HG02840 (cell line): ENCODE results near the gene TTC28.

Source experiments
- ATAC-seq: cut with Tn5 transposase; IDR thresholded peaks from one replicate; pipeline ENCODE4 v1.9.1; 2021; ENCODE audit warnings: mild to moderate bottlenecking, moderate library complexity, moderate number of reproducible peaks; ENCODE audit not compliant: unreplicated experiment, low FRiP score

TTC28 gene

GRCh38 chr22:28418008-28418407 lies 261.6 kb downstream of the TTC28 start:
- ATAC-seq = no peak

DNA sequence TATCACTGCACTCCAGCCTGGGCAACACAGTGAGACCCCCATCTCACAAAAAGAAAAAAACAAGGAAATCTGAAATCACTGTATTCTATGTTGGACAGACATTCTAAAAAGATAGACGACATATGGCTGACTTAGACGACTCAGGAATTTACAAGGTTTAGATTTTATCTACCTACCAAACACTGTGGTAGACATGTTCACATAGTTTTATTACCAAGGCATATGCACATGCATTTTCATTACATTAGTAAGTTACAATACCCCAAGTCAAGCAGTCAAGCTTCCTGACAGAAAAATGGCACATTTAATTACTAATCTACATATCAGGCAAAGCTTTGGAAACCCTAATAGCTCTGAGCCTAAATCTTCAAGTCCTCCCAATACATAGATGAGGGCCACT lies 262.2 kb downstream of the TTC28 start:
- ATAC-seq = no peak

DNA sequence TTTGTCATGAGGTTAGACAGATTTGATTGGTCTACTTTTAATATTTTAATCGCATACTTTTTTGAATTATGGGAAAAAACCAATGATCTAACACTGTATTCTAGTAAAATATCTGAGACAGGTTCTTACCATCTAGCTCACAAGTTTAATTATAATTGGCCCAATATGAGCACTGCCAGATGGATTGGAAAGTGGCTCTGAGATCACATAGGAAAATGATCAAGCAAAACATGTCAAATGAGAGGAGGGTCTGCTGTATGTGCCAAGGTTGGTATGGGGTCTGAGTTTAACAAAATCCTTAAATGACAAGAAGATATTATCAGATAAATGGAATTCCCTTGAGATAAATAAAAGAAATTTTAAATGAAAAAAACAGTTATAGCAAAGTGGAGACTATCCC lies 264.7 kb downstream of the TTC28 start:
- no peak for ATAC-seq

GRCh38 chr22:28413612-28414399 lies 265.8 kb downstream of the TTC28 start:
- ATAC-seq = no peak

GRCh38 chr22:28412109-28412508 lies 267.5 kb downstream of the TTC28 start:
- no peak for ATAC-seq

DNA sequence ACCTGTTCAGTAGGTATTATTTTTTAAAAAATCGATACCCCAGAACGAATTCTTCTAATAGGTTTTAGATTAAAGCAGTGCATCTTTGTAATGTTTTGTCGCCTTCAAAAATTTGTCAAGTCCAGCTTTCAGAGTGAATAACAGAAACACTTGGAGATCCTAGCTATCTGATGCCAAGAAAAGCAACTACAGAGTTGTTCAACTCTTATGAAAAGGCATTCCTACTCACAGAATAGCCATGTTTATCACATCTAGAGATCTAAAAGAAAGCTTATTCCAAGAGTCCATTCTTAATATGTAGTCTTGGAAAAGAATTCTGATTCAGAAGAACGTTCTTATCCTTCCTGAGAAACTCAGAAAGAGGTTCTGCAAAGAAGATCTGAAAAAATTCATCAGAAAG lies 268.5 kb downstream of the TTC28 start:
- no peak for ATAC-seq

GRCh38 chr22:28410050-28410816 lies 269.4 kb downstream of the TTC28 start:
- no peak for ATAC-seq

DNA sequence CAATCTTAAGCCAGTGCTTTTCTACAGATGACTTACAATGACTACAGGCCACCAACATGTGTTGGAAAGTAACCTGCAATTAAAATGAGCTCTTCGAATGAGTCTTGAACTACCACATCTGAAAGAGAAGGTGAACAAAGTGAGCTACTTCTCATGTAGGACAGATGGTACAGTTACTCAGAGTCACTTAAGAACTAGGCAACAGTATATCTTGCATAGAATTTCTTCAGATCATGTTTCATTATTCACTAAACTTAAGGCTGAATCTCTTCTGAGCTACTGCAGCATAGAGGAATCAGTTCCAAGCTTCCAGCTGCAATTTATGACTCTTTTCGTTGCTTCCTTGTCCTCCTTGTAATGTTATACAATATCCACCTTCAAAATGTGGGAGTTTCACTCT lies 270.9 kb downstream of the TTC28 start:
- no peak for ATAC-seq

GRCh38 chr22:28407645-28408044 lies 272.0 kb downstream of the TTC28 start:
- ATAC-seq = no peak

DNA sequence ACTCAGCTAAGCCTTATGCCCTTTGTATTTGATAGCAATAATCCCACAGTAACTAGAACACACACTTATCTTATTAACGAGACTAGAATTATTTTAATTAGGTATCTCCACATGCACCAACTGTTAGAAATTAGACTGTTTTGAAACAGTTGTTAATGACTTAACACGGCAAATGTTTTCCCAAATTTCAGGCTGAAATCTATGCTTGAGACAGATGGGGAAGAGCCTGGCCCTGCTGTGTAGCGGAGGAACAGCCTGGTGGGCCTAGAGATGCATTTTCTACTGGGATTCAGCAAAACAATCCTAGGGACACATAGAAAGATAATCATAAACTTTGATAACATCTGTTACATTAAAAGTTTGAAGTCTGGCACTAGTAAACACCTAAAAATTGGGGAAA lies 273.4 kb downstream of the TTC28 start:
- ATAC-seq = no peak

GRCh38 chr22:28405588-28405987 lies 274.1 kb downstream of the TTC28 start:
- no peak for ATAC-seq

- ATAC-seq = no peak
Observed at GRCh38 chr22:28402539-28402938, 277.1 kb downstream of the TTC28 start.

DNA sequence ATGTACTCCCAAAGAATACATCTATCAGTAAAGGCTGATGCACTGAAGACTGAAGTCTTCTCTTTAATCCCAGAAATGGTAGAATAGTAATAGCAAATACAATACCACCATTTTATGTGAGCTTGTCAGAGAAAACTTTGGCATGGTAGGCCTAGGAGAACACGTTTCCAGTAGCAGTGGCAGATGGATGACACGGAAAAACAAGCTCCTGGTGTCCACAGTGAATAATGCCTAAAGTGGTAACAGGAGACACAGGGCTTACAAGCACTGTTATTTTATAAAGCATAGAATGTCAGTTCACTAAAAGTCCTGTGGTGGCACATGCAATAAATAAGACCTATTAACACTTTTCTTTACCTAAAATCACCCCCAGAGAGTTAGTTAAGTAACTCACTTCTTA lies 277.6 kb downstream of the TTC28 start:
- no peak for ATAC-seq

DNA sequence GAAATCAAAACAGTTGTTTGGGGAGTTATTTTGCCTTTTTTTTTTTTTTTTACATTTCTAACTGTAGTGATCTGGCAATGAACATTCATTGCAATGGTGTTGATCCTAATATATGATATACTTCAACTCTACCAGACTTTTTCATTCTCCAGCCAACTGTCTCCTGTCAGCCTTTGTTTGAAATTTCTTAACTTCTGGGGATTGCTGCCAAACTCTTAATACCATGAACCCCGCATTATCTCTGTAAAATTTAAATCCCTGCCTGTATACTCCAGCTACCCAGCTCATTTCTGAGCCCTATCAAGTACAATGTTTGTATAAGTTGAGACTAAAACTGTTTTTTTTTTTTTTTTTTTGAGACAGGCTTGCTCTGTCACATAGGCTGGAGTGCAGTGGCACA lies 280.7 kb downstream of the TTC28 start:
- ATAC-seq = no peak

GRCh38 chr22:28398355-28398754 lies 281.3 kb downstream of the TTC28 start:
- ATAC-seq = no peak

- ATAC-seq = no peak
Observed at GRCh38 chr22:28397306-28397705, 282.3 kb downstream of the TTC28 start.

GRCh38 chr22:28395920-28396753 lies 283.5 kb downstream of the TTC28 start:
- no peak for ATAC-seq

- no peak for ATAC-seq
Observed at GRCh38 chr22:28395520-28395919, 284.1 kb downstream of the TTC28 start.

DNA sequence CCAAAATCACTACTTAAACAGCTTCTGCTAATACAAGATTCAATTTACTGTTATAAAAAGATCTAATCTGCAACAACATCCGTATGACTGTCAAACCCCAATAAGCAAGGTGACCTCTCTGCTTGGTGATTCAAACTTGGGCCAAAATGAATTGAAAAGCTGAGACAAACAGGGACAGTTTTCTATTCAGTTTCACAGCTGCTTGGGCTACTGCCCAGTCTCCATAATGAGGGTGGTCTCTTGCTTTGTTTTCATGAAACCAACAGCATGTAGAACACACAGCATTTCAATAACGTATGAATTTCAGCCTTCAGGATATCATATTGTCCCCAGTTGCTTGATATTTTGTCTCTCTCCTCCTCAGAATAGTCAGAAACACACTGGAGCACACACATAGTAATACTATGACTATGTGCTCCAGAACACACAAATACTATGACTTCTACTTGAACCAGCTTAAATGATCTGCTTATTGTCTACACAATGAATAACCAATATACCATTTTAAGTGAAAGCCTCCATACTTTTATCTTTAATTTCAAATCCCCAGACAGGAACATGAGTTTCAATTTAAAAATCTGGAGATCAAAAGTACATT lies 285.0 kb downstream of the TTC28 start:
- ATAC-seq = no peak

DNA sequence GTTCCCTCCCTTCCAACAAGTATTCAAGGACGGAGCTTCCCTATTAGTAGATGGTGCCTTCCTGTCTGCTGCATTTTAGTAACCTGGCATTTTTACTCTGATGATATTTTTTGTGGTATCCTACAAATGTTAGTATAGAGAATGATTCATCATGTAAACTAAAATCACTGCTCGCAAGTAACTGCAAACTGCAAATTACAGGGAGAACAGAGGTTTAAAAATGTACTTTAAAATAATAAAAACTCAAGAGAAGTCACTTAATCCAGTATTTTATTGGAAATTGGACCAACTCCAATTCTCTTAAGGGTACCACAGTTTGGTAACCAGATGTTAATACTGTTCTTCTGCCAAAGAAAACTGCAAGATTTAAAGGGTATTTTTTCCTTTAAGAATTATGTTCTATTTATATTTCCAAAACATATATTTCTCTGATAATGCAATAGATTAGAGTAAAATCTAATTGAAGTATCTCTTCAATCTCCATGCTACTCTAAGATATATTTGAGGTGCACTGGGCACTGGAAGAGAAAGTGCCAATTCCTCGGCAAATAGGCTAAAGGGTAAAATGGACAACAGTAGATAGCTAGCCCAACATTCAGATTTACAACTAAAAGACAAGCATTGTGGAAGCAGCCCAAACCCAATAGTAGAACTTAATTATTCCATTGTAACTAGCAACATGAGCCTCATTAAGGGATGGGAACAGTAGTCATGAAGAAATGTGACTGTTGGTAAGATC lies 298.0 kb downstream of the TTC28 start:
- ATAC-seq = no peak
